Measurements from ENCODE around the gene STEAP1B. TPM values are rescaled to one million over a fixed set of nuclear protein-coding genes. Genes with fewer than 3 reads are reported as not detected.

Gene STEAP1B
- total RNA-seq = 13.2 and 25.3 TPM in 2 replicates

GRCh38 chr7:22499888-22500689 is at the start of gene STEAP1B:
Gene STEAP1B (minus strand): TSS chr7:22500188. CDS start chr7:22494855, 5,333 bp downstream.

Other genes with a start within 250 kb of the STEAP1B start
- gene RAPGEF5, start 143.0 kb downstream of the STEAP1B start, total RNA-seq = 11.7 and 267 TPM in 2 replicates
- gene IL6, start 227.0 kb upstream of the STEAP1B start, total RNA-seq = 69.4 and 193 TPM in 2 replicates